Smooth muscle cell (in vitro differentiated cells): ENCODE results near the gene HACE1. TPM values are rescaled to one million over a fixed set of nuclear protein-coding genes. Genes with fewer than 3 reads are reported as not detected.

Source experiments
- DNase-seq: peaks from one replicate; lab custom pipeline; 2025; ENCODE audit not compliant: unreplicated experiment; lab: John Stamatoyannopoulos, UW
- H2AFZ ChIP-seq: fragments of 200-600 bp; sonication (generic); 2 replicates; pipeline ENCODE4 v1.6.0; 2016; ENCODE audit warnings: antibody characterized with exemption, low read depth, mild to moderate bottlenecking
- H3F3A ChIP-seq: fragments of 200-600 bp; sonication (generic); 2 replicates; pipeline ENCODE4 v1.6.0; 2017; ENCODE audit warnings: antibody characterized with exemption, low read depth
- H3K27ac ChIP-seq: fragments of 200-600 bp; sonication (generic); 2 replicates; pipeline ENCODE4 v1.5.1; 2016; ENCODE audit warnings: low read depth, mild to moderate bottlenecking
- H3K27me3 ChIP-seq: fragments of 200-600 bp; sonication (generic); 2 replicates; pipeline ENCODE4 v1.6.1; 2016; ENCODE audit warnings: low read depth, mild to moderate bottlenecking
- H3K36me3 ChIP-seq: fragments of 200-600 bp; sonication (generic); 2 replicates; pipeline ENCODE4 v1.5.1; 2016; ENCODE audit warnings: low read depth
- H3K4me1 ChIP-seq: fragments of 200-600 bp; sonication (generic); 2 replicates; pipeline ENCODE4 v1.5.1; 2016; ENCODE audit warnings: low read depth
- H3K4me2 ChIP-seq: fragments of 200-600 bp; sonication (generic); 2 replicates; pipeline ENCODE4 v1.6.0; 2016; ENCODE audit warnings: mild to moderate bottlenecking
- H3K4me3 ChIP-seq: fragments of 200-600 bp; sonication (generic); 2 replicates; pipeline ENCODE4 v1.5.1; 2016; ENCODE audit warnings: mild to moderate bottlenecking
- H3K79me2 ChIP-seq: fragments of 200-600 bp; sonication (generic); 2 replicates; pipeline ENCODE4 v1.6.0; 2016; ENCODE audit warnings: low read depth, mild to moderate bottlenecking
- H3K9ac ChIP-seq: fragments of 200-600 bp; sonication (generic); 2 replicates; pipeline ENCODE4 v1.6.0; 2016; ENCODE audit warnings: low read depth
- H3K9me3 ChIP-seq: fragments of 200-600 bp; sonication (generic); replicated peaks from 2 replicates; pipeline ENCODE4 v1.5.1; 2016; ENCODE audit warnings: low read depth
- H4K20me1 ChIP-seq: fragments of 200-600 bp; sonication (generic); 2 replicates; pipeline ENCODE4 v1.6.0; 2016; ENCODE audit warnings: low read depth
- CTCF ChIP-seq: fragments of 200-600 bp; sonication (generic); IDR thresholded peaks from 2 replicates; pipeline ENCODE4 v1.5.1; 2017; ENCODE audit warnings: borderline replicate concordance, mild to moderate bottlenecking, antibody characterized with exemption; ENCODE audit not compliant: insufficient read depth, poor library complexity, severe bottlenecking
- WGBS: methylation state at CpG from one replicate; pipeline ENCODE4 v1.1.7; 2016; ENCODE audit warnings: low lambda C conversion rate; 5-methylcytosine and 5-hydroxymethylcytosine counted together
- polyA plus RNA-seq: library from polyadenylated mRNA; unstranded; fragments of >200 nt; fragmentation: Nextera tagmentation; extraction: Ambion mirVana; gene quantifications from 2 replicates; pipeline ENCODE4 v1.2.1, GENCODE V29; 2016
- small RNA-seq: library from RNA; depleted of rRNA; stranded (forward); fragments of <200 nt; gene quantifications from one replicate; pipeline ENCODE3, GENCODE V24; 2014
- total RNA-seq: library from RNA; depleted of rRNA; stranded (reverse); fragments of >200 nt; gene quantifications from 2 replicates; pipeline ENCODE4 v1.2.3, GENCODE V29; 2014

The HACE1 gene
- total and polyA plus RNA-seq, 2 experiments from 2014 or later = 7.1 to 21.7 TPM

- H3F3A ChIP-seq = no peaks in the 10 kb centered on the region
- H3K9me3 ChIP-seq = peaks cover 7% of the 10 kb centered on the region
- H3K36me3 ChIP-seq = no peaks in the 10 kb centered on the region
- no peak overlapping the region for H3K4me3 ChIP-seq
- H3K9ac ChIP-seq = no peak overlapping the region
- H3K27ac ChIP-seq = no peak overlapping the region
- no peak overlapping the region for H3K4me2 ChIP-seq
- WGBS = 97% methylated on average over 1 of the region's 1 CpG
- H2AFZ ChIP-seq = no peak overlapping the region
- H3K27me3 ChIP-seq = no peaks in the 10 kb centered on the region
- no peaks in the 10 kb centered on the region for H3K4me1 ChIP-seq
- no peak for TF ChIP-seq CTCF
- H3K79me2 ChIP-seq = no peaks in the 10 kb centered on the region
- DNase-seq = no peak
- H4K20me1 ChIP-seq = no peaks in the 10 kb centered on the region
Observed at GRCh38 chr6:104679971-104680370, 179.7 kb downstream of the HACE1 start.

Small RNA genes lying within 50 kb of the gene (small RNA-seq; reads per million reads assigned to genes)
- not detected for gene RNU6-897P

Other genes with a start within 250 kb of the HACE1 start
- 11.6 and 14.1 TPM in 2 replicates for gene LIN28B, start 97.2 kb upstream of the HACE1 start, total RNA-seq
- 1.4 and 2.7 TPM in 2 replicates for gene LIN28B, start 97.2 kb upstream of the HACE1 start, polyA plus RNA-seq